Breast epithelium (tissue), 3 donors: ENCODE results near the gene STK17A.

Experiments used
- CTCF ChIP-seq, 3 donors: fragments of 450-650 bp; IDR thresholded peaks; one replicate each; pipeline ENCODE4 v1.5.1; 2016 to 2017; ENCODE audit warnings: antibody characterized with exemption in 3 of 3, mild to moderate bottlenecking in 3 of 3, moderate library complexity in 3 of 3
- POLR2A ChIP-seq: fragments of 450-650 bp; IDR thresholded peaks from one replicate; pipeline ENCODE4 v1.6.1; 2016; ENCODE audit warnings: antibody characterized with exemption, mild to moderate bottlenecking, moderate library complexity

- TF ChIP-seq CTCF (IDR thresholded peaks at IDR 0.05), result no peak
- TF ChIP-seq POLR2A, result no peak
Observed at GRCh38 chr7:43615558-43616145, 32.7 kb downstream of the STK17A start.
